M059J (cell line): ENCODE data around the gene CDKN2D. TPM values are rescaled to one million over a fixed set of nuclear protein-coding genes. Genes with fewer than 3 reads are reported as not detected.
"Not testable (repeated sequence)": the region's sequence is repeated elsewhere in the genome, so short reads cannot be mapped to it uniquely, and the experiment has no call there.

Source experiments
- DNase-seq: peaks from one replicate; pipeline ENCODE4 v3.0.0-alpha.2; 2012; ENCODE audit warnings: low read depth
- total RNA-seq: library from RNA; depleted of rRNA; stranded (reverse); fragments of >200 nt; shearing (Covaris generic); gene quantifications from 2 replicates; pipeline ENCODE4 v1.2.3, GENCODE V29; 2014

CDKN2D gene
- total RNA-seq, 1 experiment from 2014 or later = 21.0 TPM

DNA sequence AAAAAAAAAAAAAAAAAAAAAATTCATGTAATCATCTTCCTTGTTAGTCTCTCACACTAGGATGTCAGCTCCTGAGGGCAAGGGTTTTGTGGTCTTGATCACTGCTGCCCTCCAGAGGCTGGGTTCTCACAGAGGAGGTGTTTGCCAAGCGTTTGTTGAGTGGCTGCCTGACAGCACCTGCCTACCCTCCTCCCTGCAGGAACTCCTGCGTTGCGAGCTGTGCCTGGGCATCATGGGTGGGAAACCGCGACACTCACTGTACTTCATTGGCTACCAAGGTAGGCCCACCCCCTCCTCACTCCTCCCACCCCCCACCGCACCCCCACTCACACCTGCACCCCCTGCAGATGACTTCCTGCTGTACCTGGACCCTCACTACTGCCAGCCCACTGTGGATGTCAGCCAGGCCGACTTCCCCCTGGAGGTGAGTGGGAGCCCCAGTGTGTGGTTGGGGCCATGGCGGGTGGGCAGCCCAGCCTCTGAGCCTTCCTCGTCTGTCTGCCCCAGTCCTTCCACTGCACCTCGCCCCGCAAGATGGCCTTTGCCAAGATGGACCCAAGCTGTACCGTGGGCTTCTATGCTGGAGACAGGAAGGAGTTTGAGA lies 17.0 kb downstream of the CDKN2D start:
- peak; percentile 57 for DNase-seq

DNA sequence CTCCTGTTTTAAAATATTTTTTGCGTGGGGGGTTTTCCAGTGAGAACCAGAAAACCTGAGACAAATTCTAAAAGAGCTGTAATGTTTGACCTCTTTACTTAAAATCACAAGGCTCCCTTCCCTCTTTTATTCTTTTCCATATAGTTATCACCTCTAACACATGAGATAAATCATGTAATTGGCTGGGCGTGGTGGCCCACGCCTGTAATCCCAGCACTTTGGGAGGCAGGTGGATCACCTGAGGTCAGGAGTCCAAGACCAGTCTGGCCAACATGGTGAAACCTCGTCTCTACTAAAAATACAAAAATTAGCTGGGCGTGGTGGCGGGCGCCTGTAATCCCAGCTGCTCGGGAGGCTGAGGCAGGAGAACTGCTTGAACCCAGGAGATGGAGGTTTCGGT lies 17.8 kb downstream of the CDKN2D start:
- DNase-seq = not testable (repeated sequence)

DNA sequence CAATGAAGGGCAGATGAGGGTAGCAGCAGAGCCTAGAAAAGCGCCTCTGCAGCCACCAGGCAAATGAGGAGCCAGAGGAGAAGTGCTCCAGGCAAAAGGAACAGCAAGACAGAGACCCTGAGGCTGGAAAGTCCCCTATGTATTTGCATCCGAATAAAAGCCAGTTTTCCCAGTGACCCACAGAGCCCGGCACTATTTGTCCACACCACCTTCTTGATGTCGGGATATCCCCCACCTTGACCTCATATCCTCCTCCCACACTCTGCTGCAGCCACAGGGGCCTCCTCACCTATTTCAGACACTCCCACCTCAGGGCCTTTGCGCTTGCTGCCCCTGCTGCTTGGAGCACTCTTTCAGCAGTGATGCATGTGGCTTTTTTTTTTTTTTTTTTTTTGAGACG lies 18.4 kb downstream of the CDKN2D start:
- DNase-seq = no peak

DNA sequence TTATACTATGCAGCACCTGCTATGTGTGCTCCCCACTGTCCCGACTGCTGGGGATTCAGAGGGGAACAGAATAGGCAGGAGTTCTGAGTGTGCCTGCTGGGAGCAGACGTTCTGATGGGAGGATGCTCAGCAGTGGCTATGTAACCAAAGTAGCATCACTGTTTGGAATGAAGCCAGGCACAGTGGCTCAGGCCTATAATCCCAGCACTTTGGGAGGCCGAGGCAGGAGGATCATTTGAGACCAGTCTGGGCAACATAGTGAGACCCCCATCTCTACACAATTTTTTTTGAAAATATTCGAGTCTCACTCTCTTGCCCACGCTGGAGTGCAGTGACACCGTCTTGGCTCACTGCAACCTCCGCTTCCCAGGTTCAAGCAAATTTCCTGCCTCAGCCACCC lies 19.0 kb downstream of the CDKN2D start:
- DNase-seq = no peak

DNA sequence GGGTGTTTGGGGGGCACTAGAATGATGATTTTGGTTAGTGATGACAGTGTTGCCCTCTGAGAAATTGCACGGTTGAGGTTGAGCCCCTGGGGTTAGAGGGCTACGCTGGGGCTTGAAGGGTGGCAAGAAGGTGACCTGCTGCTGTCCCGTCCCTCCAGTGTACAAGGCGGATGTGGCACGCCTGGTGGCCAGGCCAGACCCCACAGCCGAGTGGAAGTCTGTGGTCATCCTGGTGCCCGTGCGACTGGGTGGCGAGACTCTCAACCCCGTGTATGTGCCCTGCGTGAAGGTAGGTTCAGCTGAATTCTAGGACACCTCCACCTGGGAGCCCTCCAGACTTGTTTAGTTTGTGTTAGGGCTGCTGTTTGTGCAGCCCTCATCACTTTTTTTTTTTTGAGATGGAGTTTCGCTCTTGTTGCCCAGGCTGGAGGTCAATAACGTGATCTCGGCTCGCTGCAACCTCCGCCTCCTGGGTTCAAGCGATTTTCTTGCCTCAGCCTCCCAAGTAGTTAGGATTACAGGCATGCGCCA lies 20.0 kb downstream of the CDKN2D start:
- DNase-seq = no peak

DNA sequence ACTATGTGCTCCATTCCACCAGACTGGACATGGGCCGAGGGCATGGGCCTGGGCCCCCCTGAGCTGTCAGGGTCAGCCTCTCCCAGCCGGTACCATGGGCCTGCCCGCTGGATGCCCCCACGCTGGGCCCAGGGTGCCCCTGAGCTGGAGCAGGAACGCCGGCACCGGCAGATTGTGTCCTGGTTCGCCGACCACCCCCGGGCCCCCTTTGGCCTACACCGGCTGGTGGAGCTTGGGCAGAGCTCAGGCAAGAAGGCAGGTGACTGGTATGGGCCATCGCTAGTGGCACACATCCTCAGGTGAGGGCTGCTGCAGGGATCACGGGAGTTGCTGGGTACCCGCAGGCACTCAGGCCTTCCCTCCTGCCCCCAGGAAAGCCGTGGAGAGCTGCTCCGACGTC lies 22.0 kb downstream of the CDKN2D start:
- no peak for DNase-seq

DNA sequence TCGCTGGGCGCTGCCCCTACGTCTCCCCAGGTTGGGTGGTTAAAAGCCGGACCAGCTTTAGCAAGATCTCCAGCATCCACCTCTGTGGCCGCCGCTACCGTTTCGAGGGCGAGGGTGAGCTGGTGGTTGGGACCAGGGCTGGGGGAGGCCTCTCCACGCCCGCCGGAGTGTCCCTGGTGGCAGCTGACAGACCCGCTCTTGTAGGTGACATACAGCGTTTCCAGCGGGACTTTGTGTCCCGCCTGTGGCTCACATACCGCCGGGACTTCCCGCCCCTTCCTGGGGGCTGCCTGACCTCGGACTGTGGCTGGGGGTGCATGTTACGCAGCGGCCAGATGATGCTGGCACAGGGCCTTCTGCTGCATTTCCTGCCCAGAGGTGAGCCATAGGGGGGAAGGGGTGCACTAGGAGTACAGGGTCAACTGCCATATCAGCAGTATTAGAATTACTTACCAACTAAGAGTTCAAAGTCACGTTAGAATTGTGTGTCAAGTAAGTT lies 24.0 kb downstream of the CDKN2D start:
- DNase-seq = no peak

DNA sequence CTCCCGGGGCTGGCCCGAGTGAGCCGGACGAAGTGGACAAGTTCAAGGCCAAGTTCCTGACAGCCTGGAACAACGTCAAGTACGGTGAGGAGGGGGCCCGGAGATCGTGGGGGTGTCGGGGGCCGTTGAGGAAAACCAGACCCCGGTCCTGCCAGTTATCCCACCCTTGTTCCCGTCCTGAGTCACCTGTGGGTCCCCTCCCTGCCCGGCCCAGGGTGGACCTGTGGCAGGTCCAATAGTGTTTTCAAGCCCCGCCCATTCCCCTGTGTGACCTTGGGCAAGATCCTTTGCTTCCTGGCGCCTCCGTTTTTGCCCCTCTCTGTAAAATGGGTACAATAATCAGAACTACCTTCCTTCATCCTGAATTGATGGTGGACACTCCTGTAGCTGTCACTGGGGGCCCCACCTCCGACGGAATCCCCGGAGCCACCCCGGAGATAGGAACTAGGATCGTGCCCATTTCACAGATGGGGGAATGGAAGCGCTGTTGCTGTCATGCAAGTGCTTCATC lies 24.5 kb downstream of the CDKN2D start:
- DNase-seq = no peak

DNA sequence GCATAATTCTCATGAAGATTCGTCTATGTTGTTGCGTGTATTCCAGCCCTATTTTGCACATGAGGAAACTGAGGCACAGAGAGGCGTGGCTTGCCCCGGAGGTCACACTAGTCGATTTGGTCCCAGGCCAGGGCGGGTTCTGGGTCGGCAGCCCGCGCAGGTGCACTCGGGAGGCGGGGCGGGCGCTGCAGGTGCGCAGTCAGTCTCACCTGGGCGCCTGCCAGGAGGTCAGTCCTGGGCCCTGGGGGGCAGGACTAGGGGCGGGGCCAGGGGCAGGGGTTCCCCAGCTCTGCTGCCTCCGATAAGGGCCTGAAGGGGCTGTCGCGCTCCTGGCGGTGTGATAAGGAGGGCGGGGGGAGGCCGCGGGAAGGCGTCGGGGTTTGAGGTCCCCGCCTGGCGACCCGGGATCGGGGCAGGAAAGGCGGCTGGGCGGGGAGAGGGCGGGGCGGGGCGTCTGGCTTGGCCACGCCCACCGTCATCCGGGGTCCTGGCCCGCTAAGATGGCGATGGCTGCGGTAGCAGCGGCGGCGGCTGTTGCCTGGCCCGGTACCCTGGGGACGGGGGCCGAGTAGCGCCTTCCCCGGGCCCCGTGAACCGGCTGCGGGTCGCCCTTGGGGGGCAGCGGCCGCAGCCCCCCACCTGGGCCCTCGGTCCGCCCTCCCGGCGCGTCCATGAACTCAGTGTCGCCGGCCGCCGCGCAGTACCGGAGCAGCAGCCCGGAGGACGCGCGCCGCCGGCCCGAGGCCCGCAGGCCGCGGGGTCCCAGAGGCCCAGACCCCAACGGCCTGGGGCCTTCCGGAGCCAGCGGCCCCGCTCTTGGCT lies 25.1 kb downstream of the CDKN2D start, which contains the start of gene ATG4D:
Gene ATG4D (plus strand): TSS at position 485 of the 822 bp plus-strand sequence. CDS start 187 bp downstream, at position 672.
- DNase-seq = peak; percentile 55

DNA sequence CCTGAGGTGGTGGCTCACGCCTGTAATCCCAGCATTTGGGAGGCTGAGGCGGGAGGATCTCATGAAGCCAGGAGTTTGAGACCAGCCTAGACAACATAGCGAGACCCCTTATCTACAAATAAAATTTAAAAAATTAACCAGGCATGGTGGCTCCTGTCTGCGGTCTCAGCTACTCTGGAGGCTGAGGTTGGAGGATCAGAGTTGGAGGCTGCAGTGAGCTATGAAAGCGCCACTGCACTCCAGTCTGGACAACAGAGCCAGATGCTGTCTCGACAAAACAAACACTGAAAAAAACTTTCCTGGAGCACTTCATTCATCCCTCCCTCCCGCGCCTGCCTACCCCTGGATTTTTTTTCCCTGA lies 25.7 kb downstream of the CDKN2D start:
- no peak for DNase-seq

DNA sequence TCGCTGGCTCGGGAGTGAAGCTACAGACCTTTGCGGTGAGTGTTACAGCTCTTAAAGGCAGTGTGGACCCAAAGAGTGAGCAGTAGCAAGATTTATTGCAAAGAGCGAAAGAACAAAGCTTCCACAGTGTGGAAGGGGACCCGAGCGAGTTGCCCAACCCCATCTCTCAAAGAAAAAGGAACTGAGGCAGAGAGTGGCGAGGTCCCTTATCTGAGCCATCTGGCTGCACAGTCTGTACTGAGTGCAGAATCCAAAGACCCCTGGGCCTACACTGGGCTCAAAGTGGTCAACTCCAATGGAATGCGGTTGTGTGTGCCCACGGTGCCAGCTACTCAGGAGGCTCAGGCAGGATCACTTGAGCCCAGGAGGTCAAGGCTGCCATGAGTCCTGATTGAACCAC lies 29.8 kb downstream of the CDKN2D start:
- DNase-seq = not testable (repeated sequence)

DNA sequence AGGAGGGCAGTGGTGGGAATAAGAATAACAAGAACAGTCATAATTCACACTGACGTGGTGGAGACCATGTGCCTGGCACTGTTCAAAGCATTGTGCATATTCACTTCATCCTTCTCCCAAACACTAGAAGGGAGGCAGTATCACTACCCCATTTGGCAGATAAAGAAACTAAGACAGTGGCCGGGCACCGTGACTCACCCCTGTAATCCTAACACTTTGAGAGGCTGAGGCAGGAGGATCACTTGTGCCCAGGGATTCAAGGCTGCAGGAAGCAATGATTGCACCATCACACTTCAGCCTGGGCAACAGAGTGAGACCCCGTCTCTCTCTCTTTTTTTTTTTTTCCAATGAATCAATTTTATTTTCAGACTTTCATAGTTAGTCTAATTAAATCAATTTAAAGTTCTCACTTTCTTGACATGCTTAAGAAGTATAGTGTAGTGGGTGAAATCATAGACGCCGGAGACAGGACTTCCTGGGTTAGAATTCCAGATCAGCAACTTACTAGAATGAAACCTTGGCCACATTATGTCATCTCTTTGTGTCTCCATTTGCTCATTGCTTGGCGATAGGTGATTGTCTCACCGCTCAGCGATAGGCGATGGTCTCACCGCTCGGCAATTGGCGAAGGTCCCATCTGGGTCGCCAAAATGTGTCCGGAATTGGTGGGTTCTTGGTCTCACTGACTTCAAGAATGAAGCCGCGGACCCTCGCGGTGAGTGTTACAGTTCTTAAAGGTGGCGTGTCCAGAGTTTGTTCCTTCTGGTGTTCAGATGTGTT lies 30.4 kb downstream of the CDKN2D start:
- no peak for DNase-seq

DNA sequence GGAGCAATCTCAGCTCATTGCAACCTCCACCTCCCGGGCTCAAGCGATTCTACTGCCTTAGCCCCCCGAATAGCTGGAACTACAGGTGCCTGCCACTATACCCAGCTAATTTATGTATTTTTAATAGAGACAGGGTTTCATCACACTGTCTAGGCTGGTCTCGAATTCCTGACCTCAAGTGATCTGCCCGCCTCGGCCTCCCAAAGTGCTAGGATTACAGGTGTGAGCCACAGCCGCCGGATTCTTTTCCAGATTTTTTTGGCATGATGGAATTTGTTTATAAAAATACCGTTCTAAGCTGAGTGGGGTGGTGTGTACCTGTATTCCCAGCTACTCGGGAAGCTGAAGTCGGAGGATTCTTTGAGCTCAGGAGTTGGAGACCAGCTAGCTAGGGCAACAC lies 31.1 kb downstream of the CDKN2D start:
- DNase-seq = no peak

DNA sequence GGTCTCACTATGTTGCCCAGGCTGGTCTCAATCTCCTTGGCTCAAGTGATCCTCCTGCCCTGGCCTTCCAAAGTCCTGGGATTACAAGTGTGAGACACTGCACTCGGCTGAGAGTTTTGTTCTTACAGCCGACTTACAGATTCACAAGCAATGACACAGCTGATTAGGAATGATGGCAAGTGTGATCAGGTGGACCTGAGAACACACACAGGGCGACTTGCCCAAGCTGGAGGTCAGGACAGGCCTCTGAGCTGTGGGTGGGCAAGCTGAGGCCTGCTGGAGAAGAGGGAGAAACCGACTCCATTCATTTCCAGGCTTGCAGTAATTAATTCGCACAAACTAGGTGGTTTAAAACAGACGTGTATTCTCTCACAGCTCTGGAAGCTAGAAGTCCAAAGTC lies 33.2 kb downstream of the CDKN2D start:
- DNase-seq = no peak

DNA sequence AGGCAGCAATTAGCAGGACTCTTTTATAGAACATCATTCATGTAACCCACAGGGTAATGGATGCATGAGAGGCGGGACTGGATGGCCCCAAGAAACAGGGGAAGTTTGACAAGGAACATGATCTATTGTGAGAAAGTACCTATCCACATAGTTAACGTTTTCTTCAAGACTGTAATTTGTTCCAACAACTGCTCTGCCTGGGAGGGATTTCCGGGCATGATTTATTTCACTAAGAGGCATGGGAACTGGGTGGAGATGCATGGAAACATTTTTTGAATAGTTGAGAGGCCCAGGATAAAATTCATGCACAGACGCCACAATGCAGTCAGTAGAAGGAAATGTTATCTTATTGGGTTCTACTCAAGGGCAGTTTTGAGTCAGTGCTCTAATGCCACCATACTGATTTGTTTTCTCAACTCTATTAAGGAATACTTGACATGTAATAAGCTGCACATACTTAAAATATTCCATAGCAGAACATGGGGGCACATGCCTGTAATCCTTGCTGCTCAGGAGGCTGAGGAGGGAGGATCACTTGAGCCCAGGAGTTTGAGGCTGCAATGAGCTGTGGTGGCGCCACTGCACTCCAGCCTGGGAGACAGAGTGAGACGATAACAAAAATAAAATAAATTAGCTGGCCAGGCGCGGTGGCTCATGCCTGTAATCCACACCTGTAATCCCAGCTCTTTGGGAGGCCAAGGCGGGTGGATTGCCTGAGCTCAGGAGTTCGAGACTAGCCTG lies 35.0 kb downstream of the CDKN2D start:
- DNase-seq = peak; percentile 69

DNA sequence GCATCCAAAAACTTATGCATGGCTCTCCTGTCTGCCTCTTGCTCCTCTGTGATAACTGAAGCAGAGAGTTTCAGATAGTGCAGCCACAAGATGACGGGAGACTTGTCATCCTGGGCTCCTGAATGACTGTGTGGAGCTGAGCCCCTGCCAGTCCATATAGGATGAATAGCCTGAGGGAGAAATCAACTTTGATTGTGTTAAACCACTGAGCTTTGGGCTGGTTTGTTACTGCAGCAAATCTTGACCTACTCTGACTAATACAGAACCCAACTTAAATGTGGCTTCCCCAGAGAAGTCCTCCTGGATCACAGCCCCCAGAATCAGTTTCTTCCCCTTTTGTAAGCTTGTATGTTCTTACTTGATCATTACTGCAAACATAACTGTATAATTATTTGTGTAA lies 36.3 kb downstream of the CDKN2D start:
- DNase-seq = no peak

DNA sequence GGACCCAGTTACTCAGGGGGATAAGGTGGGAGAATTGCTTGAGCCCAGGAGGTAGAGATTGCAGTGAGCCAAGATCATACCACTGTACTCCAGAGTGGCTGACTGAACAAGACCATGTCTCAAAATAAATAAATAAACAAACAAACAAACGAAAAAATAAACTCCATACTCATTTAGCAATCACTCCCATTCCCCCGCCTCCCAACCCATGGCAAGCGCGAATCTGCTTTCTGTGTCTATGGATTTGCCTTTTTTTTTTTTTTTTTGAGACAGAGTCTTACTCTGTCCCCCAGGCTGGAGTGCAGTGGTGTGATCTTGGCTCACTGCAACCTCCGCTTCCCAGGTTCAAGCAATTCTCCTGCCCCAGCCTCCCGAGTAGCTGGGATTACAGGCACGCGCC lies 41.9 kb downstream of the CDKN2D start:
- not testable (repeated sequence) for DNase-seq

DNA sequence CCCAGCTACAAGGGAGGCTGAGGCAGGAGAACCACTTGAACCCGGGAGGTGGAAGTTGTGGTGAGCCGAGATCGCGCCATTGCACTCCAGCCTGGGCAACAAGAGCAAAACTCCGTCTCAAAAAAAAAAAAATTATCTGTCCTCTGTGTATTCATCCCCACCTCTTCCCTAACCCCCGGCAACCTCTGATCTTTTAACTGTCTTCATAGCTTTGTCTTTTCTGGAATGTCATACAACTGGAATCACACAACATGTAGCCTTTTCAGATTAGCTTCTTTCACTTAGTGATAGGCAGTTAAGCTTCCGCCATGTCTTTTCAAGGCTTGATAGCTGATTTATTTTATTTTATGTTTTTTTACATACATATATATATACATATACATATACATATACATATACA lies 43.1 kb downstream of the CDKN2D start:
- DNase-seq = no peak

DNA sequence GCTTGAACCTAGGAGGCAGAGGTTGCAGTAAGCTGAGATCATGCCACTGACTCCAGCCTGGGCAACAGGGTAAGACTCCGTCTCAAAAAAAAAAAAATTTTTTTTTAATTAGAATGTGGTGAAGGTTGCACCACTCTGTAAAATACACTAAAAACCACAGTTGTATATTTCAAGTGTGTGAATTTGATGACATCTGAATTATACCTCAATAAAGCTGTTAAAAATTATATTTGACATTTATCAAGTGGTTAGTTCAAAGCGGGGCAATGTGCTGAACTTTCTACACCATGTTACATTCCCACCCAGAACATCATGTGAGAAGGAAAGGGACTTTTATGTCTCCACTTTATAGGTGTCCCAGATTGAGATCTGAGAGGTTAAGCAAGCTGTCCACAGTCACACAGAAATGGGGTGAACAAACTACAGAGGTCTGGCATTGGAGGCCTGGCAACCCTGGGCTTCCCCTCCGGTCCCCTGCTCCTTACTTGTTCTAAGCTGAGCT lies 45.6 kb downstream of the CDKN2D start:
- DNase-seq = no peak

DNA sequence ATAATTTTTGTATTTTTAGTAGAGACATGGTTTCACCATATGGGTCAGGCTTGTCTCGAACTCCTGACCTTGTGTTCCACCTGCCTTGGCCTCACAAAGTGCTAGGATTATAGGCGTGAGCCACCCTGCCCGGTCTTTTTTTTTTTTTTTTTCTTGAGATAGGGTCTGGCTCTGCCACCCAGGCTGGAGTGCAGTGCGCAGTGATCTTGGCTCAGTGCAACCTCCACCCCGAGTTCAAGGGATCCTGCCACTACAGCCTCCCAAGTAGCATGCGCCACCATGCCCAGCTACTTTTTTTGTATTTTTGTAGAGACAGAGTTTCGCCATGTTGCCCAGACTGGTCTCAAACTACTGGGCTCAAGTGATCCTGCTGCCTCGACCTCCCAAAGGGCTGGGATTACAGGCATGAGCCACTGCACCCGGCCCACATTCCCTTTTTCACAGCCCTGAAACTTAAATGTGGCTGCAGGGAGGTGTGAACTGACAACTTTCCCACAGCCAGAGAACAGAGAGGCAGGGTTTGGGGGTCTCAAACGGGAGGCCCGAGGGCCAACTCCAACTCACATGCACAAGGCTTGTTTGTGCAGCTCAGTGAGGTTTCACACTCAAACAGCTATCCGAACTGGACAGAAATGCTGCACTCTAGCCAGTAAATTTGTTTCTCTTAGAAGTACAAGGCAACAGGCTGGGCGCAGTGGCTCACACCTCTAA lies 47.2 kb downstream of the CDKN2D start:
- DNase-seq = no peak
